ENCODE data around the gene ZFPL1. TPM values are rescaled to one million over a fixed set of nuclear protein-coding genes. Genes with fewer than 3 reads are reported as not detected.

The ZFPL1 gene
- total and polyA plus RNA-seq, 9 of the 15 experiments (the other 6 are each of a cell fraction or from before 2014, with no cell fraction given): 3.7 to 37.5 (median 22.7) TPM

DNA sequence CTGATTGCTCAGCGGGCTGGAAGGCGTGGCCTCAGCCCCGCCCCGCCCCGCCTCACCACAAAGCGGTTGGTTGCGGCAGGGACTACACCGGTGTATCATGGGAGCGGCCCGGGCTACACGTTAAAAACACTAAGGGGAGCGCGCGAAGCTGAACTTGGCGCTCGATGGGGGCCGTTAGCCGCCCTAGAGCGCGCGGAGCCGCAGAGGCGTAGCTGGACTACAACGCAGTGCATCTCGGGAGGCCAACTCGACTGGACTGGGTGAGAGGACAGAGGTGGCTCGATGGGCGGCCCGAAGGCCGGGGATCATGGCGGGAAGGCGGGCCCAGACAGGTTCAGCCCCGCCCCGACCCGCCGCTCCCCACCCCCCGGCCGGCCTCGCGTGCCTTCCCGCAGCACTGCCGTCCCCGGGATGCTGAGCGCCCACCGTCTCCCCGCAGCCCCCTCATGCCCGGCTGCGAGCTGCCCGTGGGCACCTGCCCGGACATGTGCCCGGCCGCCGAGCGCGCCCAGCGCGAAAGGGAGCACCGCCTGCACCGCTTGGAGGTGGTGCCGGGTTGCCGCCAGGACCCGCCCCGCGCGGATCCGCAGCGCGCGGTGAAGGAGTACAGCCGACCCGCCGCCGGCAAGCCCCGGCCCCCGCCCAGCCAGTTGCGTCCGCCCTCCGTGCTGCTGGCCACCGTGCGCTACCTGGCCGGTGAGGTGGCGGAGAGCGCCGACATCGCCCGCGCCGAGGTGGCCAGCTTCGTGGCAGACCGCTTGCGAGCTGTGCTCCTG, 43.0 kb upstream of the ZFPL1 start, which contains the start of gene SAC3D1 (continued):
- TF ChIP-seq, protein P1, sequence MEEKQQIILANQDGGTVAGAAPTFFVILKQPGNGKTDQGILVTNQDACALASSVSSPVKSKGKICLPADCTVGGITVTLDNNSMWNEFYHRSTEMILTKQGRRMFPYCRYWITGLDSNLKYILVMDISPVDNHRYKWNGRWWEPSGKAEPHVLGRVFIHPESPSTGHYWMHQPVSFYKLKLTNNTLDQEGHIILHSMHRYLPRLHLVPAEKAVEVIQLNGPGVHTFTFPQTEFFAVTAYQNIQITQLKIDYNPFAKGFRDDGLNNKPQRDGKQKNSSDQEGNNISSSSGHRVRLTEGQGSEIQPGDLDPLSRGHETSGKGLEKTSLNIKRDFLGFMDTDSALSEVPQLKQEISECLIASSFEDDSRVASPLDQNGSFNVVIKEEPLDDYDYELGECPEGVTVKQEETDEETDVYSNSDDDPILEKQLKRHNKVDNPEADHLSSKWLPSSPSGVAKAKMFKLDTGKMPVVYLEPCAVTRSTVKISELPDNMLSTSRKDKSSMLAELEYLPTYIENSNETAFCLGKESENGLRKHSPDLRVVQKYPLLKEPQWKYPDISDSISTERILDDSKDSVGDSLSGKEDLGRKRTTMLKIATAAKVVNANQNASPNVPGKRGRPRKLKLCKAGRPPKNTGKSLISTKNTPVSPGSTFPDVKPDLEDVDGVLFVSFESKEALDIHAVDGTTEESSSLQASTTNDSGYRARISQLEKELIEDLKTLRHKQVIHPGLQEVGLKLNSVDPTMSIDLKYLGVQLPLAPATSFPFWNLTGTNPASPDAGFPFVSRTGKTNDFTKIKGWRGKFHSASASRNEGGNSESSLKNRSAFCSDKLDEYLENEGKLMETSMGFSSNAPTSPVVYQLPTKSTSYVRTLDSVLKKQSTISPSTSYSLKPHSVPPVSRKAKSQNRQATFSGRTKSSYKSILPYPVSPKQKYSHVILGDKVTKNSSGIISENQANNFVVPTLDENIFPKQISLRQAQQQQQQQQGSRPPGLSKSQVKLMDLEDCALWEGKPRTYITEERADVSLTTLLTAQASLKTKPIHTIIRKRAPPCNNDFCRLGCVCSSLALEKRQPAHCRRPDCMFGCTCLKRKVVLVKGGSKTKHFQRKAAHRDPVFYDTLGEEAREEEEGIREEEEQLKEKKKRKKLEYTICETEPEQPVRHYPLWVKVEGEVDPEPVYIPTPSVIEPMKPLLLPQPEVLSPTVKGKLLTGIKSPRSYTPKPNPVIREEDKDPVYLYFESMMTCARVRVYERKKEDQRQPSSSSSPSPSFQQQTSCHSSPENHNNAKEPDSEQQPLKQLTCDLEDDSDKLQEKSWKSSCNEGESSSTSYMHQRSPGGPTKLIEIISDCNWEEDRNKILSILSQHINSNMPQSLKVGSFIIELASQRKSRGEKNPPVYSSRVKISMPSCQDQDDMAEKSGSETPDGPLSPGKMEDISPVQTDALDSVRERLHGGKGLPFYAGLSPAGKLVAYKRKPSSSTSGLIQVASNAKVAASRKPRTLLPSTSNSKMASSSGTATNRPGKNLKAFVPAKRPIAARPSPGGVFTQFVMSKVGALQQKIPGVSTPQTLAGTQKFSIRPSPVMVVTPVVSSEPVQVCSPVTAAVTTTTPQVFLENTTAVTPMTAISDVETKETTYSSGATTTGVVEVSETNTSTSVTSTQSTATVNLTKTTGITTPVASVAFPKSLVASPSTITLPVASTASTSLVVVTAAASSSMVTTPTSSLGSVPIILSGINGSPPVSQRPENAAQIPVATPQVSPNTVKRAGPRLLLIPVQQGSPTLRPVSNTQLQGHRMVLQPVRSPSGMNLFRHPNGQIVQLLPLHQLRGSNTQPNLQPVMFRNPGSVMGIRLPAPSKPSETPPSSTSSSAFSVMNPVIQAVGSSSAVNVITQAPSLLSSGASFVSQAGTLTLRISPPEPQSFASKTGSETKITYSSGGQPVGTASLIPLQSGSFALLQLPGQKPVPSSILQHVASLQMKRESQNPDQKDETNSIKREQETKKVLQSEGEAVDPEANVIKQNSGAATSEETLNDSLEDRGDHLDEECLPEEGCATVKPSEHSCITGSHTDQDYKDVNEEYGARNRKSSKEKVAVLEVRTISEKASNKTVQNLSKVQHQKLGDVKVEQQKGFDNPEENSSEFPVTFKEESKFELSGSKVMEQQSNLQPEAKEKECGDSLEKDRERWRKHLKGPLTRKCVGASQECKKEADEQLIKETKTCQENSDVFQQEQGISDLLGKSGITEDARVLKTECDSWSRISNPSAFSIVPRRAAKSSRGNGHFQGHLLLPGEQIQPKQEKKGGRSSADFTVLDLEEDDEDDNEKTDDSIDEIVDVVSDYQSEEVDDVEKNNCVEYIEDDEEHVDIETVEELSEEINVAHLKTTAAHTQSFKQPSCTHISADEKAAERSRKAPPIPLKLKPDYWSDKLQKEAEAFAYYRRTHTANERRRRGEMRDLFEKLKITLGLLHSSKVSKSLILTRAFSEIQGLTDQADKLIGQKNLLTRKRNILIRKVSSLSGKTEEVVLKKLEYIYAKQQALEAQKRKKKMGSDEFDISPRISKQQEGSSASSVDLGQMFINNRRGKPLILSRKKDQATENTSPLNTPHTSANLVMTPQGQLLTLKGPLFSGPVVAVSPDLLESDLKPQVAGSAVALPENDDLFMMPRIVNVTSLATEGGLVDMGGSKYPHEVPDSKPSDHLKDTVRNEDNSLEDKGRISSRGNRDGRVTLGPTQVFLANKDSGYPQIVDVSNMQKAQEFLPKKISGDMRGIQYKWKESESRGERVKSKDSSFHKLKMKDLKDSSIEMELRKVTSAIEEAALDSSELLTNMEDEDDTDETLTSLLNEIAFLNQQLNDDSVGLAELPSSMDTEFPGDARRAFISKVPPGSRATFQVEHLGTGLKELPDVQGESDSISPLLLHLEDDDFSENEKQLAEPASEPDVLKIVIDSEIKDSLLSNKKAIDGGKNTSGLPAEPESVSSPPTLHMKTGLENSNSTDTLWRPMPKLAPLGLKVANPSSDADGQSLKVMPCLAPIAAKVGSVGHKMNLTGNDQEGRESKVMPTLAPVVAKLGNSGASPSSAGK (IDR thresholded peaks at IDR 0.05): peak; percentile 31; the same call in 1 of the 2 replicates
- TF ChIP-seq HDAC8 (tag; IDR thresholded peaks at IDR 0.05) (no peak), NR2C2 (CRISPR knock-in tag; IDR thresholded peaks at IDR 0.05) (peak; percentile 39; the same call in 1 of the 2 replicates), NR2C2 (tag; IDR thresholded peaks at IDR 0.05) (peak; percentile 98), POLR2AphosphoS5 (IDR thresholded peaks at IDR 0.05; ENCODE audit: control insufficient read depth, insufficient read depth, low read depth, low read length) (peak; percentile 47; the same call in 1 of the 2 replicates), TBP (optimal IDR thresholded peaks at IDR 0.05; ENCODE audit: low read depth, low read length) (peak; percentile 58), ETV1 (tag; conservative IDR thresholded peaks at IDR 0.05; ENCODE audit: low read depth) (no peak), ARID2 (IDR thresholded peaks at IDR 0.05) (no peak), STAT5A (IDR thresholded peaks at IDR 0.05; ENCODE audit: borderline replicate concordance, low read length) (no peak), POLR2A (conservative IDR thresholded peaks at IDR 0.05) (peak; percentile 86), RHOXF2B (CRISPR knock-in tag; conservative IDR thresholded peaks at IDR 0.05) (no peak), ZNF175 (CRISPR knock-in tag; IDR thresholded peaks at IDR 0.05; ENCODE audit: low read depth) (no peak), FOXJ2 (tag; IDR thresholded peaks at IDR 0.05) (peak; percentile 29; the same call in 1 of the 2 replicates), CXXC5 (CRISPR knock-in tag; IDR thresholded peaks at IDR 0.05) (peak; percentile 85)
- TF ChIP-seq, protein P2, sequence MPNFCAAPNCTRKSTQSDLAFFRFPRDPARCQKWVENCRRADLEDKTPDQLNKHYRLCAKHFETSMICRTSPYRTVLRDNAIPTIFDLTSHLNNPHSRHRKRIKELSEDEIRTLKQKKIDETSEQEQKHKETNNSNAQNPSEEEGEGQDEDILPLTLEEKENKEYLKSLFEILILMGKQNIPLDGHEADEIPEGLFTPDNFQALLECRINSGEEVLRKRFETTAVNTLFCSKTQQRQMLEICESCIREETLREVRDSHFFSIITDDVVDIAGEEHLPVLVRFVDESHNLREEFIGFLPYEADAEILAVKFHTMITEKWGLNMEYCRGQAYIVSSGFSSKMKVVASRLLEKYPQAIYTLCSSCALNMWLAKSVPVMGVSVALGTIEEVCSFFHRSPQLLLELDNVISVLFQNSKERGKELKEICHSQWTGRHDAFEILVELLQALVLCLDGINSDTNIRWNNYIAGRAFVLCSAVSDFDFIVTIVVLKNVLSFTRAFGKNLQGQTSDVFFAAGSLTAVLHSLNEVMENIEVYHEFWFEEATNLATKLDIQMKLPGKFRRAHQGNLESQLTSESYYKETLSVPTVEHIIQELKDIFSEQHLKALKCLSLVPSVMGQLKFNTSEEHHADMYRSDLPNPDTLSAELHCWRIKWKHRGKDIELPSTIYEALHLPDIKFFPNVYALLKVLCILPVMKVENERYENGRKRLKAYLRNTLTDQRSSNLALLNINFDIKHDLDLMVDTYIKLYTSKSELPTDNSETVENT (CRISPR knock-in tag; IDR thresholded peaks at IDR 0.05): 0 out of 2 replicates have a peak, but pooled peaks have one; percentile 3

Measured in K562 (cell line).